Cardiac septum (tissue), 1 donor: ENCODE results near the gene FOXP1. TPM values are rescaled to one million over a fixed set of nuclear protein-coding genes. Genes with fewer than 3 reads are reported as not detected.

ENCODE experiments used
- DNase-seq: peaks from one replicate; pipeline ENCODE4 v3.0.0-alpha.2; 2020; ENCODE audit warnings: low spot score
- intact Hi-C: fragments of 100-400 bp; cut with DNase I; formaldehyde crosslinking; loops from one replicate; pipeline ENCODE4 v1.14.0; 2022
- total RNA-seq: library from RNA; stranded (reverse); fragmentation: NEBNext Ultra II Directional; extraction: Animal tissue kit (Norgen Biotek cat#: 25700); gene quantifications from one replicate; pipeline ENCODE4 v1.2.1, GENCODE V29; 2021
- donor health status: DM: no; HTN: no; CAD: no.

The FOXP1 gene
- total RNA-seq, 1 donor from 2014 or later, result 53.2 TPM

- DNase-seq, result no peak
- intact Hi-C loops, result no loop called here
Measured at GRCh38 chr3:71050538-71051258, 532.8 kb downstream of the FOXP1 start.

GRCh38 chr3:71050166-71050537, 533.4 kb downstream of the FOXP1 start:
- DNase-seq, result no peak
- intact Hi-C loops, result no loop called here

- DNase-seq, result no peak
- intact Hi-C loops, result loop anchor here (5.0 kb wide), 1 partner anchor 42 kb away; no protein-coding TSS in a partner anchor
Measured at GRCh38 chr3:71048948-71049347, 534.6 kb downstream of the FOXP1 start.

GRCh38 chr3:71047616-71048531, 535.7 kb downstream of the FOXP1 start:
- DNase-seq, result no peak
- intact Hi-C loops, result loop anchor here (5.0 kb wide), 1 partner anchor 41 kb away; no protein-coding TSS in a partner anchor

GRCh38 chr3:71046791-71047190, 536.7 kb downstream of the FOXP1 start:
- intact Hi-C loops, result loop anchor here (5.0 kb wide), 1 partner anchor 39 kb away; no protein-coding TSS in a partner anchor
- DNase-seq, result no peak

- intact Hi-C loops, result loop anchor here (5.0 kb wide), 1 partner anchor 39 kb away; no protein-coding TSS in a partner anchor
- DNase-seq, result no peak
Measured at GRCh38 chr3:71045917-71046282, 537.6 kb downstream of the FOXP1 start.

- intact Hi-C loops, result loop anchor here (5.0 kb wide), 1 partner anchor 38 kb away; no protein-coding TSS in a partner anchor
- no peak for DNase-seq
Measured at GRCh38 chr3:71045212-71045916, 538.2 kb downstream of the FOXP1 start.

- intact Hi-C loops, result no loop called here
- DNase-seq, result no peak
Measured at GRCh38 chr3:71042759-71043158, 540.8 kb downstream of the FOXP1 start.

- intact Hi-C loops, result no loop called here
- no peak for DNase-seq
Measured at GRCh38 chr3:71041371-71041770, 542.2 kb downstream of the FOXP1 start.

GRCh38 chr3:71039332-71039731, 544.2 kb downstream of the FOXP1 start:
- intact Hi-C loops, result no loop called here
- no peak for DNase-seq

GRCh38 chr3:71037775-71038174, 545.8 kb downstream of the FOXP1 start:
- intact Hi-C loops, result no loop called here
- DNase-seq, result no peak

- DNase-seq, result no peak
- intact Hi-C loops, result no loop called here
Measured at GRCh38 chr3:71035886-71036285, 547.6 kb downstream of the FOXP1 start.

GRCh38 chr3:71035314-71035713, 548.2 kb downstream of the FOXP1 start:
- no peak for DNase-seq

GRCh38 chr3:71033681-71034220, 549.8 kb downstream of the FOXP1 start:
- intact Hi-C loops, result loop anchor here (2.0 kb wide), 1 partner anchor 19 kb away; no protein-coding TSS in a partner anchor

More at GRCh38 chr3:71035314-71035713, 548.2 kb downstream of the FOXP1 start:
- intact Hi-C loops, result no loop called here

GRCh38 chr3:71031914-71032521, 551.5 kb downstream of the FOXP1 start:
- DNase-seq, result no peak

More at GRCh38 chr3:71033681-71034220, 549.8 kb downstream of the FOXP1 start:
- no peak for DNase-seq

GRCh38 chr3:71031181-71031580, 552.3 kb downstream of the FOXP1 start:
- intact Hi-C loops, result no loop called here

More at GRCh38 chr3:71031914-71032521, 551.5 kb downstream of the FOXP1 start:
- intact Hi-C loops, result loop anchor here (2.0 kb wide), 1 partner anchor 21 kb away; no protein-coding TSS in a partner anchor

GRCh38 chr3:71030748-71031147, 552.8 kb downstream of the FOXP1 start:
- intact Hi-C loops, result no loop called here

More at GRCh38 chr3:71031181-71031580, 552.3 kb downstream of the FOXP1 start:
- no peak for DNase-seq

GRCh38 chr3:71029770-71030169, 553.8 kb downstream of the FOXP1 start:
- DNase-seq, result no peak
- intact Hi-C loops, result no loop called here

More at GRCh38 chr3:71030748-71031147, 552.8 kb downstream of the FOXP1 start:
- DNase-seq, result no peak

GRCh38 chr3:71028802-71029201, 554.7 kb downstream of the FOXP1 start:
- DNase-seq, result no peak
- intact Hi-C loops, result no loop called here
